Measurements from ENCODE around the gene SCAMP5.

SCAMP5 gene

GRCh38 chr15:75019916-75020315 is 24.6 kb downstream of the SCAMP5 start:
- no peak overlapping the region for H3K4me3 ChIP-seq (ENCODE audit: low read depth, low read length)
- TF ChIP-seq CTCF (IDR thresholded peaks at IDR 0.05; ENCODE audit: borderline replicate concordance, insufficient read depth, low read depth, low read length) = no peak

DNA sequence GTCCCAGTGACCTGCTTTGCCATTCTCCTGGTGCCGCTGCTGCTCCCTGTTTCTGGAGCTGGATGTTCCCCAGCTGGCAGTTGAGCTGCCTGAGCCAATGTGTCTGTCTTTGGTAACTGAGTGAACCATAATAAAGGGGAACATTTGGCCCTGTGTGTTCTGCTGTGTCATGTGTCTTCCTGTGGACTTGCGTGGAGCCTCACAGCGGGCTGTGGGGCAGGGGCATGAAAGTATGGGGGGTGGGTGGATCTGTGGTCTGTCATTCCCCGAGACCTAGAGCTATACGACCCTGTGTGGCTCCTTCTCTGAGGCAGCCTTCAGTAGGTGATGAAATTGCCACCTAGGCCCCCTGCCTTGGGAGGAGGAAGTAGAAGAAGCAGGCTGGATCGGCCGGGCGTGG is 26.0 kb downstream of the SCAMP5 start:
- TF ChIP-seq CTCF (IDR thresholded peaks at IDR 0.05; ENCODE audit: borderline replicate concordance, insufficient read depth, low read depth, low read length) = no peak

GRCh38 chr15:75022783-75023180 is 27.4 kb downstream of the SCAMP5 start:
- TF ChIP-seq CTCF (IDR thresholded peaks at IDR 0.05; ENCODE audit: borderline replicate concordance, insufficient read depth, low read depth, low read length) = no peak
- H3K4me3 ChIP-seq (ENCODE audit: low read depth, low read length) = no peak overlapping the region

More for the DNA sequence above, 26.0 kb downstream of the SCAMP5 start:
- H3K4me3 ChIP-seq (ENCODE audit: low read depth, low read length) = no peak overlapping the region

GRCh38 chr15:75023181-75023871 is 28.0 kb downstream of the SCAMP5 start, which contains the start of gene PPCDC:
PPCDC (plus strand) TSS chr15:75023590; CDS start chr15:75028319, 4,729 bp downstream.
- TF ChIP-seq CTCF (IDR thresholded peaks at IDR 0.05; ENCODE audit: borderline replicate concordance, insufficient read depth, low read depth, low read length) = no peak

DNA sequence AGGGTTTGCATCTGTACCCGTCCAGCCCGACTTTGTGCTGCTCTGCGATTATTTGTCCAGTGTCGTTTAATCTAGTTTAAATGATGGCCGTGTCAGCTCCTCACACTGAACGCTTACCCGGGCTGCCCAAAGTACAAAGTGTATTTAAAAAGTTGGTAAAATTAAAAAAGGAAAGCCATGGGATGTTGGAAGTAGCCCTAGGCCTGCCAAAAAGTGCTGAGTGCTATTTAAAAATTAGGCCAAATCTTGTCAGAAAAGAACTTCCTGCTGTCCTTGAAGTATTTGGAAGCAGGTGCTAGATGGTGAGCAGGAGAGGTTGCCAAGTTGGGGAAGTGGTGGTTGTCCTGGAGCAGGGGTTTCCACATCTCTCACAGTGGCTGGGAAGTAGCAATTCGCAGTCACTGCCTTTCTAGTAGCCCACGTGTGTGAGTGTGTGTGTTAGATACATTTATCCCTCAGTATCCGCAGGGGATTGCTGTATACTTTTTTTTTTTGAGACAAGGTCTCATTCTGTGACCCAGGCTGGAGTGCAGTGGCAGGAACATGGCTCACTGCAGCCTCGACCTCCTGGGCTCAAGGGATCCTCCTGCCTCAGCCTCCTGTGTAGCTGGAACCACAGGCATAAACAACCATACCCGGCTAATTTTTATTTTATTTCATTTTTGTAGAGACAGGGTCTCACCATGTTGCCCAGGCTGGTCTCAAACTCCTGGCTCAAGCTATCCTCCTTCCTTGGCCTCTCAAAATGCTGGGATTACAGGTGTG is 28.7 kb downstream of the SCAMP5 start:
- no peak for TF ChIP-seq CTCF (IDR thresholded peaks at IDR 0.05; ENCODE audit: borderline replicate concordance, insufficient read depth, low read depth, low read length)
- H3K4me3 ChIP-seq (ENCODE audit: low read depth, low read length) = peak overlapping the region; percentile 87

More at GRCh38 chr15:75023181-75023871, 28.0 kb downstream of the SCAMP5 start, which contains the start of gene PPCDC:
- peak within 1 kb of the TSS; percentile 87 for H3K4me3 ChIP-seq (ENCODE audit: low read depth, low read length)

DNA sequence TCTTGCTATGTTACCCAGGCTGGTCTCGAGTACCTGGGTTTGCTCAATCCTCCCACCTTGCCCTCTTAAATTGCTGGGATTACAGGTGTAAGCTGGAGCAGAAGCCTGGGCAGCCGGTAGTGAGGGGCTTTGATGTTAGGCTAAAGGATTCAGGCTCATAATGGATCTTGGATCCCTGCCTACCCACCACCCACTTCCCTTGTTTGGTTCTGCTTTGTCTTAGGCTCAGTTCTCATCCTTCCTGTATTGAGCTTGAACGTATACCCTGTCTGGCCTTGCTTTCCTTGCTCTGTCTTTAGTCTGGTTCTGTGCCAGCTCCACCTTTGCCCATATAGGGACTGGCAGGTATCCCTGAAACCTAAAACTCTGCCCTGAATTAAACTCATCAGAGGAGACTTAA is 29.7 kb downstream of the SCAMP5 start:
- no peak overlapping the region for H3K4me3 ChIP-seq (ENCODE audit: low read depth, low read length)
- no peak for TF ChIP-seq CTCF (IDR thresholded peaks at IDR 0.05; ENCODE audit: borderline replicate concordance, insufficient read depth, low read depth, low read length)

Measured in GM12875 (cell line).